ENCODE results near the gene GAMT. TPM values are rescaled to one million over a fixed set of nuclear protein-coding genes. Genes with fewer than 3 reads are reported as not detected.

The GAMT gene
- 27.3 and 30.9 TPM in 2 replicates for total RNA-seq (2021)
- Bru-seq, nascent RNA: percentile 32 among the genes with signal in this experiment
- BruChase-seq, experiment 1, labeled RNA remaining after a 2-hour chase: percentile 38 among the genes with signal in this experiment
- BruChase-seq, experiment 2, labeled RNA remaining after a 6-hour chase: percentile 45 among the genes with signal in this experiment
- long read RNA-seq, transcript GAMT-201 (6 exons, 1,121 nt): major isoform, 64 of 75 reads
- long read RNA-seq, partial matches to known transcripts: 3 of 75 reads
- long read RNA-seq, other reads (novel, unspliced or antisense): 7 of 75 reads

- POLR2A ChIA-PET (ENCODE audit: unreplicated experiment): no interaction called here
- H3K27me3 ChIP-seq (ENCODE audit: insufficient read depth, low read depth): no peaks in the 10 kb centered on the region
- no peaks in the 10 kb centered on the region for H3K9me3 ChIP-seq (ENCODE audit: insufficient read depth, low read depth)
- H4K20me1 ChIP-seq (ENCODE audit: insufficient read depth): no peaks in the 10 kb centered on the region
- CTCF ChIA-PET: no interaction called here
- H3K9me2 ChIP-seq (ENCODE audit: insufficient read depth): no peaks in the 10 kb centered on the region
- H3K4me2 ChIP-seq: peak within 1 kb of the TSS; percentile 82
- TF ChIP-seq CTCF (conservative IDR thresholded peaks at IDR 0.05) (no peak; the same call in 1 of the 2 replicates), EZH2 (IDR thresholded peaks at IDR 0.05; ENCODE audit: low read depth) (no peak)
- intact Hi-C loops (cut with micrococcal nuclease; ENCODE audit: unreplicated experiment): no loop called here
- peaks cover 4% of the 10 kb centered on the region; the same call in 1 of the 2 replicates for H3K4me1 ChIP-seq (replicated peaks; ENCODE audit: insufficient read depth)
- no peaks in the 10 kb centered on the region for H3K79me2 ChIP-seq (ENCODE audit: low read depth)
- no peak within 1 kb of the TSS for H2AFZ ChIP-seq
- no TSS peak for BruUV-seq (replicated peaks)
- no peak within 1 kb of the TSS for H3K27ac ChIP-seq
- H3K4me3 ChIP-seq: peak within 1 kb of the TSS; percentile 56
- peak in 1 of 2 experiments; percentile 31 for DNase-seq
- H3F3A ChIP-seq (ENCODE audit: insufficient read depth, low read depth): peaks cover 13% of the 10 kb centered on the region
- H3K36me3 ChIP-seq (ENCODE audit: low read depth): no peaks in the 10 kb centered on the region
Observed at GRCh38 chr19:1401138-1401888, at the start of gene GAMT. TSS of gene GAMT (minus strand) at chr19:1401542. CDS start at chr19:1401476, 66 bp downstream.

DNA sequence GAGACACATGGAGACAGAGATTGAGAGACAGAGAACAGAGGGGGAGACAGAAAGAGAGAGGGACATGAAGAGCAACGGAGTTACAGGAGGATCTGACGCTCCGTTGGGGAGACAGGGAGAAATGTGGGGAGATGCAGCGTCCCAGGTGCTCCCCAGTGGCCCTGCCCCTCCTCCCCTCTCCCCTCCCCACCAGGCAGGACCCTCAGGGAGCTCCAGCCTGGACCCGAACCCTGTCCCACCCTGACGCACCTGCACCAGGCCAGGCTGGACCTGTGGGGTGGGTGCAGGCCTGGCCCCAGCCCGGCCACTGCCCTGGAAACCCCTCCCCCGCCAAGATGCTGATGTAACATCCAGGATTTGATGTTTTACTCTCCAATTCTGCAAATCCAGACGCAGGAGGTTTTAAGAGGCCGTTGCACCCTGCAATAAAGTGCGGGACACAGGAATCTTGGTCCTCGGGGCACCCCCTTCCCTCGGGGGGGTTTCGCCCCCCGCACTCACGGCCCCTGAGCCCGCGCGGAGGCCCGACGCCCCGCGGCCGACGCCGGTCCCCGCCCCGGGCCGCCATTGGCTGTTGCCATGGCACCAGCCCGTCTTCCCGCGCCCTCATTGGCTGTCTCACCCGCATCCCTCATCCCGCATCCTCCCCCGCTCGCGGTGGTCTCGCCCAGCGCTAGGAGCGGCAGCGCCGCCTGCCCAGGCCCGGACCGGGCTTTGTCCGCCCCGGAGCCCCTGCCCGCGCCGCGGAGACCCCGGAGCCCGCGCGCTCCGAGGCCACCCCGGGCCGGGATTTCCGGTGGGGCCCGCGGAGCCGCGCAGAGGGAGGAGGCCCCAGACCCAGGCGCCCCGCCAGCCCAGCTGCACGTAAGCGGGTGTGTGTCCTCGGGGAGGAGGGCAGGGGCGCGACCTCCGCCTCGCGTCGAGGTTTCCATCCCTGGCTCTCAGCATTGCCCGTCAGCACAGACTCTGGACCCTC lies 48.4 kb upstream of the GAMT start, which contains the start of gene APC2:
Gene APC2 (plus strand): TSS at position 655 of the 976 bp plus-strand sequence. CDS start 2,881 bp downstream, outside the sequence.
- Histone ChIP-seq H3K9me2 (ENCODE audit: insufficient read depth) (no peaks in the 10 kb centered on the region), H4K20me1 (ENCODE audit: insufficient read depth) (no peaks in the 10 kb centered on the region), H3F3A (ENCODE audit: insufficient read depth, low read depth) (peaks cover 7% of the 10 kb centered on the region), H2AFZ (no peak within 1 kb of the TSS), H3K4me1 (replicated peaks; ENCODE audit: insufficient read depth) (no peaks in the 10 kb centered on the region), H3K36me3 (ENCODE audit: low read depth) (no peaks in the 10 kb centered on the region), H3K9me3 (ENCODE audit: insufficient read depth, low read depth) (no peaks in the 10 kb centered on the region), H3K27me3 (ENCODE audit: insufficient read depth, low read depth) (no peaks in the 10 kb centered on the region), H3K79me2 (ENCODE audit: low read depth) (no peaks in the 10 kb centered on the region), H3K4me2 (no peak within 1 kb of the TSS), H3K27ac (no peak within 1 kb of the TSS), H3K4me3 (no peak within 1 kb of the TSS)
- BruUV-seq (replicated peaks): no TSS peak
- ChIA-PET CTCF (no interaction called here), POLR2A (ENCODE audit: unreplicated experiment) (no interaction called here)
- intact Hi-C loops (cut with micrococcal nuclease; ENCODE audit: unreplicated experiment): no loop called here
- no peak for DNase-seq
- no peak for TF ChIP-seq EZH2 (IDR thresholded peaks at IDR 0.05; ENCODE audit: low read depth)
- no peak for TF ChIP-seq CTCF (conservative IDR thresholded peaks at IDR 0.05)

DNA sequence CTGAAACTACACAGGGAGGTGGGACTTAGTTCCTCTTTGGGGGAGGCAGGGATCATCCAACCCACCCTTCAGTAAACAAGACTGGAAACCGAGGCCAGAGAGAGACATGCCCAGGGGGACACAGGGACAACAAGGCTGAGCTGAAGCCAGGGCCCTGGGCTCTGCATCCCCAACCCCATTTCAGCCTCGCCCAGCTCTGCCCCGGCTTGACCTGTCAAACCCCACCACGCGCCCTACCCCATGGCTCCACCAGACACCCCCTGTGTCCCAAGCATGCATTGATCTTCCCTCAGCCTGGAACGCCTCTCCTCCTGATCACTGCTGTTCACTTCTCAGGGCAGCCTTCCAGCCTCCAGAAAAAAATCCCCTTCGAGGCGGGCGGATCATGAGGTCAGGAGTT lies 46.6 kb upstream of the GAMT start:
- no peak for DNase-seq
- no peaks in the 10 kb centered on the region for H3K9me3 ChIP-seq (ENCODE audit: insufficient read depth, low read depth)
- no peak overlapping the region for H3K27ac ChIP-seq
- peaks cover 20% of the 10 kb centered on the region for H3F3A ChIP-seq (ENCODE audit: insufficient read depth, low read depth)
- H3K9me2 ChIP-seq (ENCODE audit: insufficient read depth): no peaks in the 10 kb centered on the region
- ChIA-PET CTCF (no interaction called here), POLR2A (ENCODE audit: unreplicated experiment) (no interaction called here)
- H2AFZ ChIP-seq: no peak overlapping the region
- no peak overlapping the region for H3K4me2 ChIP-seq
- TF ChIP-seq CTCF (conservative IDR thresholded peaks at IDR 0.05) (no peak), EZH2 (IDR thresholded peaks at IDR 0.05; ENCODE audit: low read depth) (no peak)
- BruUV-seq (replicated peaks): no TSS peak
- intact Hi-C loops (cut with micrococcal nuclease; ENCODE audit: unreplicated experiment): no loop called here
- H3K36me3 ChIP-seq (ENCODE audit: low read depth): no peaks in the 10 kb centered on the region
- no peaks in the 10 kb centered on the region; the same call in 1 of the 2 replicates for H4K20me1 ChIP-seq (ENCODE audit: insufficient read depth)
- no peaks in the 10 kb centered on the region for H3K27me3 ChIP-seq (ENCODE audit: insufficient read depth, low read depth)
- H3K4me3 ChIP-seq: no peak overlapping the region
- peaks cover 10% of the 10 kb centered on the region; the same call in 1 of the 2 replicates for H3K4me1 ChIP-seq (replicated peaks; ENCODE audit: insufficient read depth)
- H3K79me2 ChIP-seq (ENCODE audit: low read depth): no peaks in the 10 kb centered on the region

All from PC-9 (cell line).